H1 (cell line): ENCODE data around the gene NFASC. TPM values are rescaled to one million over a fixed set of nuclear protein-coding genes. Genes with fewer than 3 reads are reported as not detected.

ENCODE experiments used
- CTCF ChIA-PET: fragments of 300-600 bp; sonication (Branson Sonifier 250); formaldehyde crosslinking; loops from one replicate; lab custom pipeline; 2021; ENCODE audit not compliant: partially characterized antibody; lab: Charles Lee
- POLR2A ChIA-PET: fragments of 300-600 bp; sonication (Branson Sonifier 250); formaldehyde crosslinking; loops from one replicate; lab custom pipeline; 2021; ENCODE audit warnings: inconsistent platforms; ENCODE audit not compliant: partially characterized antibody; lab: Charles Lee
- DNase-seq, 2 experiments: peaks; one replicate each; pipeline versions ENCODE4 v3.0.0 to v3.0.0-alpha.2; 2010 to 2022; ENCODE audit warnings: low spot score in 2 of 2, low read depth in 1 of 2, mixed read lengths in 1 of 2
- FAIRE-seq: peaks from 2 replicates; lab custom pipeline; 2011; peaks lifted over from hg19 to GRCh38; lab: Jason Lieb, UNC
- H2AFZ ChIP-seq: 2 replicates; pipeline ENCODE4 v1.8.1; 2012; ENCODE audit warnings: low read length, inconsistent platforms
- H2AK5ac ChIP-seq: 2 replicates; pipeline ENCODE4 v1.6.1; 2013; ENCODE audit warnings: low read depth, low read length
- H2BK120ac ChIP-seq: replicated peaks from 2 replicates; pipeline ENCODE3; 2013; ENCODE audit warnings: low read depth, low read length, inconsistent platforms
- H2BK12ac ChIP-seq: 2 replicates; pipeline ENCODE4 v1.6.1; 2013; ENCODE audit warnings: low read depth, low read length
- H2BK15ac ChIP-seq: 2 replicates; pipeline ENCODE4 v1.6.1; 2013; ENCODE audit warnings: low read length
- H2BK20ac ChIP-seq: 2 replicates; pipeline ENCODE4 v1.6.1; 2013; ENCODE audit warnings: low read length
- H2BK5ac ChIP-seq: 2 replicates; pipeline ENCODE4 v1.6.1; 2013; ENCODE audit warnings: low read depth, low read length
- H3K14ac ChIP-seq: 2 replicates; pipeline ENCODE4 v1.6.1; 2013; ENCODE audit warnings: inconsistent platforms; ENCODE audit not compliant: insufficient read length
- H3K18ac ChIP-seq: 2 replicates; pipeline ENCODE4 v1.6.1; 2013; ENCODE audit warnings: low read length; ENCODE audit errors: extremely low read depth
- H3K23ac ChIP-seq: 2 replicates; pipeline ENCODE4 v1.6.1; 2013; ENCODE audit warnings: inconsistent platforms; ENCODE audit not compliant: insufficient read length
- H3K23me2 ChIP-seq: 2 replicates; pipeline ENCODE4 v1.6.1; 2013; ENCODE audit warnings: low read depth, low read length
- H3K27ac ChIP-seq: 2 replicates; pipeline ENCODE4 v1.6.1; 2011; ENCODE audit warnings: low read depth, low read length, inconsistent platforms
- H3K27me3 ChIP-seq, 4 experiments: replicated peaks in 1 of 4; 1 replicate in 1 of 4; 2 replicates in 3 of 4; pipeline versions ENCODE4 v1.6.1 to v1.8.1; 2011 to 2013; ENCODE audit warnings: low read length in 3 of 4, mild to moderate bottlenecking in 3 of 4, inconsistent platforms in 2 of 4, mixed read lengths in 2 of 4, moderate library complexity in 1 of 4; ENCODE audit not compliant: control insufficient read depth in 3 of 4, insufficient read depth in 3 of 4; ENCODE audit errors: extremely low read depth in 1 of 4
- H3K36me3 ChIP-seq, 4 experiments: 2 replicates each; pipeline versions ENCODE4 v1.6.1 to v1.8.1; 2011 to 2013; ENCODE audit warnings: mild to moderate bottlenecking in 4 of 4, low read length in 3 of 4, moderate library complexity in 2 of 4, control low read depth in 1 of 4, inconsistent platforms in 1 of 4; ENCODE audit not compliant: insufficient read depth in 4 of 4, control insufficient read depth in 2 of 4
- H3K4ac ChIP-seq: replicated peaks from 2 replicates; pipeline ENCODE3; 2013; ENCODE audit warnings: low read length, low read depth, mixed read lengths, inconsistent platforms; ENCODE audit not compliant: insufficient read length
- H3K4me1 ChIP-seq, 4 experiments: replicated peaks in 1 of 4; 1 replicate in 1 of 4; 2 replicates in 3 of 4; pipeline versions ENCODE4 v1.6.1 to v1.8.1; 2011 to 2013; ENCODE audit warnings: low read length in 3 of 4, inconsistent platforms in 2 of 4, mixed read lengths in 1 of 4; ENCODE audit not compliant: insufficient read depth in 4 of 4, control insufficient read depth in 3 of 4
- H3K4me2 ChIP-seq, 2 experiments: 2 replicates each; pipeline versions ENCODE4 v1.6.1 to v1.8.1; 2011 to 2013; ENCODE audit warnings: low read depth in 2 of 2, low read length in 2 of 2, control low read depth in 1 of 2, inconsistent platforms in 1 of 2, mild to moderate bottlenecking in 1 of 2; ENCODE audit not compliant: insufficient read depth in 1 of 2
- H3K4me3 ChIP-seq, 4 experiments: fragments of 200-600, 300-600 bp in 1 of 4; sonication (generic), shearing (Covaris generic), sonication (Bioruptor Twin) in 1 of 4; 2 replicates each; pipeline versions ENCODE4 v1.5.1 to v1.8.1; 2011 to 2016; ENCODE audit warnings: low read length in 4 of 4, low read depth in 3 of 4, control low read depth in 2 of 4, inconsistent platforms in 2 of 4, mild to moderate bottlenecking in 2 of 4, mixed read lengths in 1 of 4, moderate library complexity in 1 of 4; ENCODE audit not compliant: insufficient read depth in 2 of 4; ENCODE audit errors: extremely low read depth in 1 of 4
- H3K56ac ChIP-seq: replicated peaks from 2 replicates; pipeline ENCODE3; 2013; ENCODE audit warnings: low read depth, mild to moderate bottlenecking, mixed read lengths, low read length, inconsistent platforms; ENCODE audit not compliant: insufficient read length
- H3K79me1 ChIP-seq: 2 replicates; pipeline ENCODE4 v1.6.1; 2013; ENCODE audit warnings: low read depth, low read length, control low read depth
- H3K79me2 ChIP-seq, 2 experiments: 2 replicates each; pipeline versions ENCODE4 v1.6.1 to v1.8.1; 2012 to 2013; ENCODE audit warnings: low read length in 2 of 2, mild to moderate bottlenecking in 2 of 2, inconsistent platforms in 1 of 2; ENCODE audit not compliant: insufficient read depth in 2 of 2, control insufficient read depth in 1 of 2
- H3K9ac ChIP-seq, 4 experiments: replicated peaks in 1 of 4; 1 replicate in 1 of 4; 2 replicates in 3 of 4; pipeline versions ENCODE4 v1.6.1 to v1.8.1; 2011 to 2013; ENCODE audit warnings: low read depth in 3 of 4, low read length in 3 of 4, control low read depth in 2 of 4, mild to moderate bottlenecking in 2 of 4, moderate library complexity in 2 of 4, inconsistent platforms in 1 of 4; ENCODE audit errors: extremely low read depth in 1 of 4
- H3K9me3 ChIP-seq, 2 experiments: 2 replicates each; pipeline versions ENCODE4 v1.6.1 to v1.8.1; 2012 to 2013; ENCODE audit warnings: mild to moderate bottlenecking in 2 of 2, moderate library complexity in 2 of 2, control low read depth in 1 of 2, inconsistent platforms in 1 of 2, low read depth in 1 of 2, low read length in 1 of 2, mixed read lengths in 1 of 2; ENCODE audit not compliant: insufficient read depth in 2 of 2
- H4K20me1 ChIP-seq, 2 experiments: replicated peaks in 1 of 2; 2 replicates each; pipeline versions ENCODE3 to v1.8.1; 2011 to 2013; ENCODE audit warnings: inconsistent platforms in 2 of 2, low read length in 2 of 2, mild to moderate bottlenecking in 1 of 2; ENCODE audit not compliant: insufficient read depth in 2 of 2, control insufficient read depth in 1 of 2
- H4K5ac ChIP-seq: 2 replicates; pipeline ENCODE4 v1.6.1; 2013; ENCODE audit warnings: low read length, low read depth, mixed read lengths, inconsistent platforms; ENCODE audit not compliant: insufficient read length
- H4K8ac ChIP-seq: 2 replicates; pipeline ENCODE4 v1.8.0; 2013; ENCODE audit warnings: mild to moderate bottlenecking, moderate library complexity, low read length, inconsistent platforms; ENCODE audit not compliant: insufficient read depth; ENCODE audit errors: extremely low read depth
- H4K91ac ChIP-seq: replicated peaks from 2 replicates; pipeline ENCODE3; 2013; ENCODE audit warnings: low read length, mixed read lengths, inconsistent platforms; ENCODE audit not compliant: insufficient read length
- CHD2 ChIP-seq: IDR thresholded peaks from 2 replicates; pipeline ENCODE4 v1.6.1; 2012; ENCODE audit warnings: low read length, improper control_type of control experiment
- EP300 ChIP-seq, 2 experiments: IDR thresholded peaks; 1 replicate in 1 of 2; 2 replicates in 1 of 2; pipeline ENCODE4 v1.6.1; 2011 to 2012; ENCODE audit warnings: low read depth in 2 of 2, low read length in 2 of 2, mild to moderate bottlenecking in 2 of 2, borderline replicate concordance in 1 of 2, inconsistent platforms in 1 of 2, moderate library complexity in 1 of 2
- KDM5A ChIP-seq: fragments of 200-600 bp; IDR thresholded peaks from 2 replicates; pipeline ENCODE4 v1.7.1; 2012; ENCODE audit warnings: mild to moderate bottlenecking, low read length, inconsistent platforms, mixed read lengths
- MAFK ChIP-seq: IDR thresholded peaks from 2 replicates; pipeline ENCODE4 v1.6.1; 2012; ENCODE audit warnings: low read depth, mild to moderate bottlenecking, improper control_type of control experiment, low read length
- TBP ChIP-seq: IDR thresholded peaks from 2 replicates; pipeline ENCODE4 v1.6.1; 2011; ENCODE audit warnings: low read depth, low read length, improper control_type of control experiment
- YY1 ChIP-seq: IDR thresholded peaks from 2 replicates; pipeline ENCODE4 v1.6.1; 2011; ENCODE audit warnings: low read depth, mild to moderate bottlenecking, low read length
- WGBS, 2 experiments: shearing (Covaris generic) in 1 of 2; methylation state at CpG; one replicate each; pipeline versions ENCODE4 v1.1.6 to v1.1.7; 2013 to 2015; ENCODE audit warnings: low lambda C conversion rate in 2 of 2, mixed read lengths in 2 of 2, inconsistent platforms in 1 of 2, low coverage in 1 of 2, missing lambda C conversion rate in 1 of 2; ENCODE audit not compliant: insufficient replicate concordance in 2 of 2, insufficient coverage in 1 of 2, insufficient read length in 1 of 2; ENCODE audit errors: extremely low coverage in 1 of 2, missing lambda C conversion rate in 1 of 2; 5-methylcytosine and 5-hydroxymethylcytosine counted together
- polyA plus RNA-seq, 7 experiments: library from polyadenylated mRNA; depleted of rRNA in 3 of 7; stranded (reverse) in 5 of 7; unstranded in 2 of 7; fragments of >200 nt in 5 of 7; fragments of 200-250 nt in 2 of 7; gene quantifications; 1 replicate in 5 of 7; 2 replicates in 1 of 7; 4 replicates in 1 of 7; pipeline versions ENCODE4 v1.2.1 to v1.2.3, GENCODE V29; 2011 to 2013; ENCODE audit warnings: missing spikeins in 2 of 7, mixed read lengths in 2 of 7
- total RNA-seq: library from RNA; stranded (reverse); fragmentation: NEBNext Ultra II Directional; extraction: Animal tissue kit (Norgen Biotek cat#: 25700); gene quantifications from 2 replicates; pipeline ENCODE4 v1.2.1, GENCODE V29; 2021

The NFASC gene
- total and polyA plus RNA-seq, 2 of the 8 experiments (the other 6 are each of a cell fraction or from before 2014, with no cell fraction given), result 5.0 to 15.2 TPM

DNA sequence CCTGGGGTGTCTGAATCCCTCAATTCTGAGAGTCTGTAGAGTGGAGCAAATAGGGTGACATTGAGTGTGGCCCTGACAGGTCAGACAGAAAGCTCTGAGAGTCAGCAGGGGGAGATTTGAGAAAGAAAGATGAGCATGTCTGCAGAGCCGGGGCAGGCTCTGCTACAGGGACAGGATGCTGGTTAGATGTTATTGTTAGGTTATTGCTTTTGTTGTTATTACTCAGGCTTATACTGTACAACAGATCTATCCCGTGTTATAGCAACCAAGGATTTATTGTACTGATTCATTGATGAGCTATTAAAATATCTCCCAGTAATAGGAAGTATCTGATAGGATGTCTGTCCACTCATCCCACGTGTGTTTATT lies 59.5 kb downstream of the NFASC start:
- no peak overlapping the region for H2BK120ac ChIP-seq
- no peak overlapping the region for H2BK20ac ChIP-seq
- no peaks in the 10 kb centered on the region for H3K79me2 ChIP-seq
- no peak overlapping the region for H3K4ac ChIP-seq
- peaks cover 12 to 23% (median 19%) of the 10 kb centered on the region in 4 experiments for H3K4me1 ChIP-seq
- H3K9ac ChIP-seq, result no peak overlapping the region
- no peak overlapping the region for H3K4me3 ChIP-seq
- no peak overlapping the region for H3K18ac ChIP-seq
- DNase-seq (no peak), FAIRE-seq (no peak)
- no peak overlapping the region for H4K91ac ChIP-seq
- H2BK5ac ChIP-seq, result peak overlapping the region; percentile 27; the same call in 1 of the 2 replicates
- no peak overlapping the region for H3K56ac ChIP-seq
- no peak overlapping the region for H3K27ac ChIP-seq
- H3K79me1 ChIP-seq, result no peaks in the 10 kb centered on the region
- no peak overlapping the region for H2BK15ac ChIP-seq
- 90% methylated on average over 3 of the region's 3 CpGs; no CpG with 5 or more reads in 1 of the 2 experiments for WGBS, 2 experiments
- no peak overlapping the region for H3K4me2 ChIP-seq
- no peak overlapping the region for H4K8ac ChIP-seq
- POLR2A ChIA-PET, result no interaction called here
- no peak overlapping the region for H3K23ac ChIP-seq
- H2AFZ ChIP-seq, result no peak overlapping the region
- peaks cover 2% of the 10 kb centered on the region; the same call in 1 of the 2 replicates for H3K23me2 ChIP-seq
- no peaks in the 10 kb centered on the region for H3K9me3 ChIP-seq
- H4K20me1 ChIP-seq, result no peaks in the 10 kb centered on the region
- H3K14ac ChIP-seq, result no peak overlapping the region
- H3K36me3 ChIP-seq, result no peaks in the 10 kb centered on the region
- peak overlapping the region; percentile 73; the same call in 1 of the 2 replicates for H2BK12ac ChIP-seq
- 0 out of 2 replicates have a peak overlapping the region, but pooled peaks have one; percentile 66 for H2AK5ac ChIP-seq
- no peak overlapping the region for H4K5ac ChIP-seq
- CTCF ChIA-PET, result interaction anchor here (0.6 to 5.4 kb wide), 11 partner anchors 9 to 138 kb away, joined by 3 to 59 read pairs (median 5); no protein-coding TSS in a partner anchor
- H3K27me3 ChIP-seq, result no peaks in the 10 kb centered on the region
- TF ChIP-seq MAFK (no peak), CHD2 (no peak), TBP (no peak), EP300 (IDR thresholded peaks at IDR 0.05; ENCODE audit: borderline replicate concordance in 1 of 2, low read depth in 2 of 2, low read length in 2 of 2) (no peak), YY1 (no peak), KDM5A (no peak)
